Breast epithelium (tissue), 3 donors: Measurements from ENCODE around the gene TBC1D2.

ENCODE experiments used
- POLR2A ChIP-seq: fragments of 450-650 bp; IDR thresholded peaks from one replicate; pipeline ENCODE4 v1.6.1; 2016; ENCODE audit warnings: antibody characterized with exemption, mild to moderate bottlenecking, moderate library complexity
- POLR2AphosphoS5 ChIP-seq, 3 donors: sonication (generic); formaldehyde crosslinking; IDR thresholded peaks; one replicate each; pipeline ENCODE4 v1.6.1; 2017; ENCODE audit warnings: antibody characterized with exemption in 3 of 3

DNA sequence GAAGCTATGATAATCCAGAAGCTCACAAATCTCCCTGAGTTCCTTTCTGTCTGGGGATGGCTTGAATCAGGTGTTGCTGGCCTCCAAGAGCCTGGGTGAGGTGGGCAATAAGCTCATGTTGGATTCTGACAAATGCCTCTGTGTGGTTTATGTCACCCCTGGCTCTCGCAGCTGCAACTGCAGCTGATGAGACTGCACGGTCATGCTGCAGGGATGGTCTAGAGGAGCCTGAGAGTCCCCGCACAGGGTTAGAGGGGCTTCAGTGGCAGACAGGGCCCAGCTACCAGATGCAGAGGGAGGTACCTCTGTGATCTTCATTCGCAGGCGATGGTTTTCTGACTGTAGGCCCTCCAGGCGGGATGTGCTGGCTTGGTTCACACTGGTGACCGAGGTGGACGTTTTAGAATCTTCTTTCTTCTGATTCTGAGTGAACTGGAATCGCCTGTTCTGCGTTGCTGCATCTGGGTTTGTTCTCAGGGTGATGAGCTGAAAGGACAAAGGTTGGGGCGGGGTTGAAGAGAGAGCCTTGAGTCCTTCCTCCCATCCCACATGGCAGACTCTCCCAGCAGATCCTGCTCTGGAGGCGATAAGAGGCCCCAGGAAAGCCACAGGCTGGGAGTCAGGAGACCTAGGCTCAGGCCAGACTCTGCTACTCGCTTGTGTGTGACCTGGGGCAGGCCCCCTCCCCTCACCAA lies 47.6 kb upstream of the TBC1D2 start:
- TF ChIP-seq POLR2AphosphoS5 (IDR thresholded peaks at IDR 0.05) (no peak), POLR2A (no peak)
